Ectodermal cell (in vitro differentiated cells): Measurements from ENCODE around the gene CDCP1.
"Not testable (repeated sequence)": the region's sequence is repeated elsewhere in the genome, so short reads cannot be mapped to it uniquely, and the experiment has no call there.

Source experiments
- H3K27ac ChIP-seq: 2 replicates; pipeline ENCODE4 v1.7.0; 2013; ENCODE audit warnings: mild to moderate bottlenecking, low read depth, low read length; ENCODE audit not compliant: insufficient read depth, poor library complexity, severe bottlenecking
- H3K27me3 ChIP-seq: 2 replicates; pipeline ENCODE4 v1.7.0; 2013; ENCODE audit warnings: mild to moderate bottlenecking, low read length; ENCODE audit not compliant: insufficient read depth, control insufficient read depth, poor library complexity, severe bottlenecking
- H3K36me3 ChIP-seq: one replicate; pipeline ENCODE4 v1.7.0; 2013; ENCODE audit warnings: low read length; ENCODE audit not compliant: control insufficient read depth, insufficient read depth
- H3K4me1 ChIP-seq: one replicate; pipeline ENCODE4 v1.7.0; 2013; ENCODE audit warnings: low read length; ENCODE audit not compliant: control insufficient read depth, insufficient read depth
- H3K4me3 ChIP-seq: 2 replicates; pipeline ENCODE4 v1.7.0; 2013; ENCODE audit warnings: low read depth, low read length, control low read depth; ENCODE audit not compliant: insufficient read depth
- H3K9me3 ChIP-seq: 2 replicates; pipeline ENCODE4 v1.7.0; 2013; ENCODE audit warnings: mild to moderate bottlenecking, low read length, moderate library complexity; ENCODE audit not compliant: control insufficient read depth
- WGBS, 2 experiments: methylation state at CpG; one replicate each; pipeline ENCODE4 v1.1.7; 2013; ENCODE audit warnings: missing lambda C conversion rate in 2 of 2; 5-methylcytosine and 5-hydroxymethylcytosine counted together

CDCP1 gene

GRCh38 chr3:45059132-45059531 is 87.0 kb downstream of the CDCP1 start:
- peaks cover 3% of the 10 kb centered on the region for H3K27me3 ChIP-seq
- no peak overlapping the region for H3K27ac ChIP-seq
- no peaks in the 10 kb centered on the region for H3K36me3 ChIP-seq
- H3K4me1 ChIP-seq: peaks cover 11% of the 10 kb centered on the region
- WGBS, 2 experiments: 91 to 94% methylated on average over 2 of the region's 2 CpGs
- H3K4me3 ChIP-seq: no peak overlapping the region
- no peaks in the 10 kb centered on the region for H3K9me3 ChIP-seq

GRCh38 chr3:45057557-45057956 is 88.6 kb downstream of the CDCP1 start:
- no peaks in the 10 kb centered on the region for H3K9me3 ChIP-seq
- H3K4me3 ChIP-seq: no peak overlapping the region
- WGBS, 2 experiments: 85 to 88% methylated on average over 3 of the region's 3 CpGs
- H3K36me3 ChIP-seq: no peaks in the 10 kb centered on the region
- H3K4me1 ChIP-seq: peaks cover 11% of the 10 kb centered on the region
- H3K27ac ChIP-seq: no peak overlapping the region
- H3K27me3 ChIP-seq: peaks cover 3% of the 10 kb centered on the region

- Histone ChIP-seq H3K27ac (no peak overlapping the region), H3K4me3 (no peak overlapping the region), H3K27me3 (peaks cover 3% of the 10 kb centered on the region), H3K9me3 (no peaks in the 10 kb centered on the region), H3K4me1 (peaks cover 11% of the 10 kb centered on the region), H3K36me3 (no peaks in the 10 kb centered on the region)
- WGBS, 2 experiments: 42 to 48% methylated on average over 5 of the region's 5 CpGs
Measured at GRCh38 chr3:45056608-45057301, 89.4 kb downstream of the CDCP1 start.

- H3K27me3 ChIP-seq: peaks cover 3% of the 10 kb centered on the region
- H3K4me1 ChIP-seq: peaks cover 7% of the 10 kb centered on the region
- H3K27ac ChIP-seq: no peak overlapping the region
- 58 to 71% methylated on average over 4 to 7 of the region's 7 CpGs for WGBS, 2 experiments
- H3K36me3 ChIP-seq: no peaks in the 10 kb centered on the region
- H3K9me3 ChIP-seq: no peaks in the 10 kb centered on the region
- H3K4me3 ChIP-seq: no peak overlapping the region
Measured at GRCh38 chr3:45055411-45056143, 90.6 kb downstream of the CDCP1 start.

- no peaks in the 10 kb centered on the region for H3K9me3 ChIP-seq
- H3K4me3 ChIP-seq: no peak overlapping the region
- H3K36me3 ChIP-seq: no peaks in the 10 kb centered on the region
- H3K27me3 ChIP-seq: peaks cover 3% of the 10 kb centered on the region
- no peak overlapping the region for H3K27ac ChIP-seq
- H3K4me1 ChIP-seq: peaks cover 2% of the 10 kb centered on the region
- WGBS, 2 experiments: 49 to 80% methylated on average over 2 of the region's 2 CpGs
Measured at GRCh38 chr3:45055032-45055410, 91.2 kb downstream of the CDCP1 start.

- 87 to 97% methylated on average over 3 of the region's 3 CpGs for WGBS, 2 experiments
- no peaks in the 10 kb centered on the region for H3K4me1 ChIP-seq
Measured at GRCh38 chr3:45054196-45054857, 91.9 kb downstream of the CDCP1 start.

GRCh38 chr3:45053805-45054195 is 92.4 kb downstream of the CDCP1 start:
- not testable (repeated sequence) for H3K9me3 ChIP-seq, H3K27ac ChIP-seq, H3K27me3 ChIP-seq, H3K4me1 ChIP-seq, H3K4me3 ChIP-seq, H3K36me3 ChIP-seq
- WGBS, 2 experiments: 94 to 95% methylated on average over 1 of the region's 1 CpG

More at GRCh38 chr3:45054196-45054857, 91.9 kb downstream of the CDCP1 start:
- H3K27ac ChIP-seq: no peak overlapping the region
- no peaks in the 10 kb centered on the region for H3K36me3 ChIP-seq
- H3K27me3 ChIP-seq: peaks cover 3% of the 10 kb centered on the region
- no peak overlapping the region for H3K4me3 ChIP-seq
- H3K9me3 ChIP-seq: no peaks in the 10 kb centered on the region

GRCh38 chr3:45051685-45052084 is 94.5 kb downstream of the CDCP1 start:
- H3K4me1 ChIP-seq: no peaks in the 10 kb centered on the region
- H3K36me3 ChIP-seq: no peaks in the 10 kb centered on the region
- no peak overlapping the region for H3K27ac ChIP-seq
- H3K4me3 ChIP-seq: no peak overlapping the region
- no peaks in the 10 kb centered on the region for H3K9me3 ChIP-seq
- 89 to 92% methylated on average over 6 of the region's 6 CpGs for whole genome bisulfite sequencing, 2 experiments
- H3K27me3 ChIP-seq: no peaks in the 10 kb centered on the region

GRCh38 chr3:45049807-45050206 is 96.4 kb downstream of the CDCP1 start:
- Histone ChIP-seq H3K4me3 (no peak overlapping the region), H3K27me3 (no peaks in the 10 kb centered on the region), H3K9me3 (no peaks in the 10 kb centered on the region), H3K4me1 (no peaks in the 10 kb centered on the region), H3K27ac (no peak overlapping the region), H3K36me3 (no peaks in the 10 kb centered on the region)
- 94% methylated on average over 4 of the region's 4 CpGs for WGBS, 2 experiments

- no peaks in the 10 kb centered on the region for H3K27me3 ChIP-seq
- H3K9me3 ChIP-seq: no peaks in the 10 kb centered on the region
- H3K4me3 ChIP-seq: no peak overlapping the region
- no peak overlapping the region for H3K27ac ChIP-seq
- WGBS, 2 experiments: 91 to 93% methylated on average over 4 of the region's 4 CpGs
- no peaks in the 10 kb centered on the region for H3K36me3 ChIP-seq
- no peaks in the 10 kb centered on the region for H3K4me1 ChIP-seq
Measured at GRCh38 chr3:45048244-45048643, 97.9 kb downstream of the CDCP1 start.
